HG02623 (cell line): ENCODE measurements around the gene HUNK.
"Not testable (repeated sequence)": the region's sequence is repeated elsewhere in the genome, so short reads cannot be mapped to it uniquely, and the experiment has no call there.

ENCODE experiments used
- ATAC-seq: cut with Tn5 transposase; IDR thresholded peaks from one replicate; pipeline ENCODE4 v1.9.1; 2021; ENCODE audit warnings: moderate library complexity; ENCODE audit not compliant: unreplicated experiment

The HUNK gene

DNA sequence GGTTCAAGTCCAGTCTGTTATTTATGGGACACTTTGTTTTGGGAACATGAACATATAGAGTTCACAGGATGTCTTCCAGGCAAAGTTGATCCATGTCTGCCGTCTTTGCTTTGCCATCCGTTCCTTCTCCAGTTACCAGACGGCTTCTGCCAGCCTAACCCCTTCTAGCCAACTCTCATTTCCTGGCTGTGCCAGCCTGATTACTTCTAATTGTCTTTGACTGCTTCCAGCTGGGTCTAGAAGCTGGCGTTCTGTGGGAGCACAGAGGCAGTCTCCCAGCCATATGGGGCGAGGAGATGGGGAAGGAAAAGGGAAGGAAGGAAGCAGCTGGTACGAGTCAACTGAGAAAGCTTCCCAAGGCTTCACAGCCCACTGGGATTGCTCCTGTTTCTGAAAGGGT lies 3.1 kb upstream of the HUNK start:
- no peak for ATAC-seq

DNA sequence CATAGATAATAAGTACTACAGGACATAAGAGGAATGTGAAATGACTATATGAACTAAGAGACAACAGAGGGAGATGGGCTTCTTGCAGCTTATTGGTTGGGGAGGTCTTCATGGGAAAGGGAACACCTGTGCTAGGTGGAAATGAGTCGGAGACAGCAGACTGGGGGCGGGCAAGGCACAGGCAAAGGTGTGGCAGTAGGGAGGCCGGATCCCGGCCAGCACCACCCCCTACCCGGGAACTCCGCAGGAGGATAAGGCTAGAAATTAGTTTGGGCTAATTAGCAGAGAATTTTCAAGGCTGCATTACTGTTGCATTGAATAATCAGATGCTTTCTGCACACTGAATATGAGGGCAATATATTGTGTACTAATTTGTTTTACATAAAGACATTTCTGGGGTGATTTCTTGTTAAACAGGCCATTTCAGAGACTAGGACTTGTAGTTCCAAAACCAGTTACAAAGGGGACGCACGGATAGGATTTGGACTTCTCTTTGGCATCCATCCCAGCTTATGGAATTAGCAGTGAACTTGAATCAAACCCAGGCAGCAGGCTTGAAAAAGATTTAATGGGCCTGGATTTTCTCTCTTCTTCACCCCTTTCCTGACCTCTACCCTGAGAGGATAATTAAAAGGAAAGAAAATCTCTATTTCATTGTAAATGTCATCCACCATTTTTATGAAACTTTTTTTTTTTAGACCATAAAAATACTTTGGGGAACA lies 2.2 kb upstream of the HUNK start:
- ATAC-seq, result no peak

DNA sequence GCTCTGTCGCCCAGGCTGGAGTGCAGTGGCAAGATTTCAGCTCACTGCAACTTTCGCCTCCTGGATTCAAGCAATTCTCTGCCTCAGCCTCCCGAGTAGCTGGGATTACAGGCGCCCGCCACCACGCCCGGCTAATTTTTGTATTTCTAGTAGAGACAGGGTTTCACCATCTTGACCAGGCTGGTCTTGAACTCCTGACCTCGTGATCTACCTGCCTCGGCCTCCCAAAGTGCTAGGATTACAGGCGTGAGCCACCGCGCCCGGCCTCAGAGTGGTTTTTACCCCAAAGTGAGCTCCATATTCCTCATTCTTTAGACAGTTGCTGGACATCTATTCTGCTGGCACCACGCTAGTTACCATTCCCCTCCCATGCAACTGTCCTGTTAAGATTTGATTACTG lies 1.4 kb upstream of the HUNK start:
- not testable (repeated sequence) for ATAC-seq

GRCh38 chr21:31872072-31872451 lies 758 bp upstream of the HUNK start:
- no peak for ATAC-seq

DNA sequence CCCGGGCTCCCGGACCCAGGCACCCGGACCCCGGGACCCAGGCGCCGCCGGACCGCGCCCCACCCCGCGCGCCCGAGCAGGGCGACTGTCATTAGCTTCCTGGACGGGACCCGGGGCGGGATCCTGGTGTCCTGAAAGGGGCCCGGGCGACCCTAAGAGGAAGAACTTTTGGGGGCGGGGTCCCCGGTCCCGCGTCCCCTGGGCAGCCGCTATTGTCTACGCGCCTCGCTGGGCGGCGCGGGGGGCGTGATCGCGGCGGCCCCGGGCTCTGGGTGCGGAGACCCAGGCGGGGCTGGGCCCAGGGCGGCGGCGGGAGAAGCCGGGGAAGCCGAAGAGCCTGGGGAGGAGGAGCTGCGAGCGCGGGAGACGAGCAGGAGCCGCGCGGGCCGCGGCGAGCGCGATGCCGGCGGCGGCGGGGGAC lies 465 bp downstream of the HUNK start:
- ATAC-seq, result no peak

- ATAC-seq, result no peak
These were observed 1.1 kb downstream of the HUNK start for GRCh38 chr21:31873696-31874599.

- ATAC-seq, result no peak
These were observed 2.0 kb downstream of the HUNK start for GRCh38 chr21:31874812-31875212.

GRCh38 chr21:31875496-31876015 lies 2.7 kb downstream of the HUNK start:
- ATAC-seq, result no peak

GRCh38 chr21:31877463-31877957 lies 4.7 kb downstream of the HUNK start:
- no peak for ATAC-seq

GRCh38 chr21:31878831-31879230 lies 6.0 kb downstream of the HUNK start:
- ATAC-seq, result no peak

GRCh38 chr21:31879241-31879650 lies 6.4 kb downstream of the HUNK start:
- no peak for ATAC-seq

DNA sequence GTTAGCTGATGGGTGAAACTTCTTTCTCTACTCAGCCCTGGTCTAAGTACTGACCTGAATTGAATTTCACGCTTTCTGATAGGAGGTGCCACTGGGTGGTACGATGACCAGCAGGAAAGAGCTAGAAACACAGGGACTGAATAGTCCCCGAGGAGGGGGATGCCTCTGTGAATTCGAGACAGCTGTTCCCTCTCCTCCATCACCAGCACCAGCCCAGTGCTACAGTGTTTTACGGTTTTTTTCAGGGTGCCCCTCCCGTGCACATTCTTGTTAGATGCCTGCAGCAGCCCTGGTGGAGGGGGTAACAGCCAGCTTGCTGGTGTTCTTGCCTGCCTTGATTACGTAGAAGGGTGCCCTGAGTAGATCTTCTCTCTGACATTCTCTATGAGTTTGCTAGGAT lies 7.1 kb downstream of the HUNK start:
- no peak for ATAC-seq

DNA sequence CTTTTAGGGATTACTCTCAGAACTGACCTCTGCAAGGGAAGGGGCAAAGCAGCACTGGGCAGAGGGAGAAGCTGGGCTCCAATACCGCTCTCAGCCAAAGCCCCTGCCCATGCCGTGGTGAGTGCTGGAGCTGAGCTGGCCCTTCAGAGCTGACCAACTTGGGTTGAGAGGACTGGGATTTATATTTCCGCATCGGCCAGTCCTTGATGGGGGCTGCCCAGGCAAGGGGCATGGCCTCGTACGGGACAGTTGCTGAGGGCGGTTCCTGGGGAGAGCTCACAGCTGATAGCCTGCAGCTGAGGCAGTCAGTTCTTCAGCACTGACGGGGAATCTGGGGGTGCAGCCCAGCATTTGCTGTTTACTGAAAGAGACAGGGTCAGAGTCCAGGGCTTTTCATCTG lies 8.0 kb downstream of the HUNK start:
- ATAC-seq, result no peak

DNA sequence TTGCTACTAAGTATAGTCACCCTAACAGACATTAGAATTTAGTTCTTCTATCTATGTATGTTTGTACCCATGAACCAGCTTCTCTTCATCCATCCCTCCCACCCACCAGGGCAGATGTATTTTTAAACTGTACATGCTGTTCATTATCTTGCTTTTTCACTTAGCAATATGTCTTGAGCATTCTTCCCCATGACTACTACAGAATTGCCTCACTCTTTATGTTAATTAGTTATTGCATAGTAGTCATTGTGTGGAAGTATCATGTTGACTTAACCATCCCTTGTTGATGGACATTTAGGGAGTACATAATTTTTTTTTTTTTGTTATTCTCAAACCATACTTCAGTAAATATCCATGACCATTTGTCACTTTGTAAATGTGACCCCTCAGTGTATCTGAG lies 9.9 kb downstream of the HUNK start:
- no peak for ATAC-seq

DNA sequence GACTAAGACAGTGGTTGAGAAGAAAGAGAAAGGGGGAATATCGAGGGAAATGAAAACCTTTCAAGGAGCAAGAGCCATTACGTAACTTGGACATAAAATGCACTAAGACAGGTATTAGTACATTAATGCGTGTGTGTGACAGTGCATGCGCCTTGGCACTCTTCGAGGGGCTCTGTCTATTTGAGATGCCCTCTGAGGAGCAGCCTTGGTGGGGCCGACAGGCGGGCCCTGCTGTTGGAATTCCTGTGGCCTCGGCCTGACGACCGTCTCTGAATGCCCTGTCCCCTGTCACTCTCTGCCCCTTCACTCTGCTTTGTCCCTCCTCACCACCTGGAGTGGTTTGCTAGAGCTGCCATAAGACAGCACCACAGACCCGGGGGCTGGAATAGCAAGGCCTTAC lies 12.3 kb downstream of the HUNK start:
- no peak for ATAC-seq

DNA sequence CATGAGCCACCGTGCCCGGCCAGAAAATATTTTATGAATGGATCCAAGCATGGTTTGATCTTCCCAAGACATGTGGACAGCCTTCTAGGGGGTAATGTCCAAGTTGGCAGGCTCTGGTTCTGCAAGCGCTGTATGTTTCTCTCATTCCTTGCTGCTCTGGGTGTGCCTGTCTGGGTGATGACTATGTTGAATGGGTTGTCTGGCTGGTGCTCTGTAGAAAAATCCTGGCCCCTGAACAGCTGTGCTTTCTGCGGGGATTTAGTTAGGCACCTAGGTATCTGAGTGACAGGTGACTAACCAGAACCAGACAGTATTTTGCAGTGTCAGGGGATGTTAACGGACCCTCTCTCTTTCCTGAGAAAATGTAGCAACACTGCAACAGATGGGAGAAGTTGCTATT lies 14.1 kb downstream of the HUNK start:
- no peak for ATAC-seq

- ATAC-seq, result no peak
These were observed 14.6 kb downstream of the HUNK start for GRCh38 chr21:31887391-31887841.

DNA sequence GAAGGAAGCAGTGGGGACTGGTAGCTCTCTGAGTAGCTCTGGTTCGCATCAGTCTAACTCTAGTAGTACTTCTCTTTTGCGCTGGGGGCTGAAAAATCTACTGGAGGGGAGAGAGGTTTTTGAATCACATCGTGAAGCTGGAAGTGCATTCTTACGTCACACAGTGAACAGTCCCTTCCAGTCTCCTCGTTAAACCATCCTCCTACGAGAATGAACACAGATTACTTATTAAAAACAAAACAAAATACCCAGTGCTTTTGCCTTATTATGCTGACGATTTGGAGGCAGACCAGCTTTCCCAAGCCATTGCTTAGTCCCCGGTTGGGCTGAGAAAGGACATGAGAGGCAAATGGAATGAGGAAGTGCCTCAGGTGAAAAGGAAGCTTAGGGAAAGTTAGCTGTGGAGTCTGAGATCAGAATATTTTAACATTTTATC lies 16.1 kb downstream of the HUNK start:
- ATAC-seq, result no peak

- ATAC-seq, result no peak
These were observed 16.6 kb downstream of the HUNK start for GRCh38 chr21:31889460-31889859.

DNA sequence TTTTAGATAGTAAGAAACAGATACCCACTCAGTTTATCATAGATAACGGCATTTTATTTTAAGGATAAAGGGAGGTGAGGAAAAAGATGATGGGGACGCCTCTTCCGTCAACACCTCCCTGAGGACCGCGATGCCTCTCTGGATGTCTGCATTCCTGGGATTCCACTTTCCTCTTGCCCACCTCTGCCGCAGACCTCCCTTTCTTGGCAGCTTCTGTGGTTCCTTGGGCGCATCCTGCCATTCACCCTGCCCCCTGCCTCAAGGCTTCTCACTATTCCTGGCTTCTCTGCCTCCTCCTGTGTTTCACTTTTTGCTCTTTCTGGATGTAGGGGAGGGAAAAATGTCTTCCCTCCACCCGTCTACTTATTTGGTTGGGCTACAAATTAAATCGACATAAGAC lies 19.9 kb downstream of the HUNK start:
- no peak for ATAC-seq

DNA sequence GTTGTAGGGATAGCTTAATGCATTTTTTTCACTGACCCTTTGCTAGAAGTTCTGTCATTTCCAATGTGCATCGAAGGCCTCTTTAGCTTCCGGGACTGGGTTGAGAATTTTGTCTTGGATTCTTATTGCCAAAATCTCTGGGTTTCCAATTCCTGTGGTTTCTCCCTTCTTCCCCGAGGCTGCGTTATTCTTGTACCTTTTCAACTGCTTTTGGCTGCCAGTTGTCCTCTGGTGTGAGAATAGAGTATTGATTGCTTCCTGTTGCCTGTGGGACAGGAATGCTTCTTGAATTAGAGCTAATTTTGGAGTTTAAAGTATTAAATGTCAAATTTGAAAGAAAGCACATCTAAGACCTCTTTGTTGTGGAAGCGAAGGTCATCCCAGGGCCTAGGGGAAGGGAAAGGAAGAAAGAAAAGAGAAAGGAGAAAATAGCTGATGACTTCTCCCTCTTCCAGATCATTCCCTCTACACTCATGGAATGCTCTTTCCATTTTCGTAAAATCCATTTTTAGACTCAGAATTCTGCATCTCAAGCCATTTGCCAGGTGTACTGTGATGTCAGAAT lies 21.1 kb downstream of the HUNK start:
- ATAC-seq, result no peak
